ENCODE results near the gene BCAN.

GRCh38 chr1:156601892-156602291, 40.0 kb upstream of the BCAN start:
- TF ChIP-seq CTCF (conservative IDR thresholded peaks at IDR 0.05 in 1 of 2, IDR thresholded peaks at IDR 0.05 in 1 of 2; ENCODE audit: extremely low read depth in 1 of 2, insufficient read depth in 1 of 2, low read depth in 1 of 2, low read length in 2 of 2), result no peak
- TF ChIP-seq EZH2 (IDR thresholded peaks at IDR 0.05; ENCODE audit: borderline replicate concordance, low read length), result no peak
